HCT116 (cell line): ENCODE measurements around the gene FAM241A. TPM values are rescaled to one million over a fixed set of nuclear protein-coding genes. Genes with fewer than 3 reads are reported as not detected.

Experiments
- ATAC-seq: fragments of 200-7000 bp; cut with Tn5 transposase; 2 replicates; pipeline ENCODE4 v1.9.1; 2020; ENCODE audit warnings: mild to moderate bottlenecking, moderate library complexity
- BruUV-seq: library from RNA; stranded (reverse); fragments of 400-500 nt; replicated peaks from 2 replicates; lab custom pipeline; 2021; lab: Mats Ljungman, UMichigan
- CTCF ChIA-PET: fragments of 300-600 bp; sonication (Branson Sonifier 250); formaldehyde crosslinking; loops from one replicate; lab custom pipeline; 2021; ENCODE audit warnings: antibody characterized with exemption; lab: Charles Lee
- POLR2A ChIA-PET: fragments of 300-600, 350-600 bp; sonication (Branson Sonifier 250); formaldehyde crosslinking; loops from one replicate; lab custom pipeline; 2021; ENCODE audit warnings: antibody characterized with exemption; lab: Charles Lee
- RAD21 ChIA-PET, 2 experiments: fragments of 300-600 bp; sonication (Branson Sonifier 250); formaldehyde crosslinking; loops; one replicate each; lab custom pipeline; 2023; ENCODE audit warnings: low total read pairs in 2 of 2; ENCODE audit not compliant: uncharacterized antibody in 2 of 2, unreplicated experiment in 2 of 2, low non-redundant PET in 1 of 2; lab: Charles Lee
- DNase-seq: peaks from one replicate; pipeline ENCODE4 v3.0.0-alpha.2; 2010; ENCODE audit warnings: low read depth, low spot score
- H2AFZ ChIP-seq: fragments of 200-600 bp; shearing (Covaris generic), sonication (generic); 2 replicates; pipeline ENCODE4 v1.6.1; 2017; ENCODE audit warnings: low read depth, mixed run types, mixed read lengths, antibody characterized with exemption, low read length; ENCODE audit not compliant: poor library complexity, severe bottlenecking
- H3K27ac ChIP-seq: 2 replicates; pipeline ENCODE4 v1.5.1; 2012; ENCODE audit warnings: low read depth, low read length
- H3K27me3 ChIP-seq: fragments of 200-600 bp; sonication (generic); 2 replicates; pipeline ENCODE4 v1.6.1; 2016; ENCODE audit warnings: mixed run types, low read length, mixed read lengths; ENCODE audit not compliant: insufficient read depth
- H3K36me3 ChIP-seq, 2 experiments: fragments of 200-500 bp in 1 of 2; fragments of 200-600 bp in 1 of 2; sonication (Bioruptor generic) in 1 of 2; sonication (generic) in 1 of 2; 2 replicates each; pipeline versions ENCODE4 v1.5.1 to v1.6.1; 2014 to 2016; ENCODE audit warnings: low read length in 2 of 2, inconsistent platforms in 1 of 2, mixed read lengths in 1 of 2, mixed run types in 1 of 2; ENCODE audit not compliant: insufficient read depth in 2 of 2, control insufficient read depth in 1 of 2
- H3K4me1 ChIP-seq, 2 experiments: fragments of 200-600 bp in 1 of 2; sonication (generic) in 1 of 2; 2 replicates each; pipeline versions ENCODE4 v1.5.1 to v1.6.1; 2012 to 2017; ENCODE audit warnings: low read length in 2 of 2, inconsistent platforms in 1 of 2, mild to moderate bottlenecking in 1 of 2, mixed read lengths in 1 of 2, mixed run types in 1 of 2, moderate library complexity in 1 of 2; ENCODE audit not compliant: insufficient read depth in 2 of 2, control insufficient read depth in 1 of 2
- H3K4me2 ChIP-seq: fragments of 200-600 bp; sonication (generic); 2 replicates; pipeline ENCODE4 v1.6.1; 2017; ENCODE audit warnings: mixed run types, low read length, mixed read lengths
- H3K4me3 ChIP-seq, 2 experiments: fragments of 200-600 bp in 1 of 2; sonication (generic) in 1 of 2; replicated peaks in 1 of 2; 2 replicates each; pipeline ENCODE4 v1.5.1; 2011 to 2016; ENCODE audit warnings: low read length in 2 of 2, control low read depth in 1 of 2, low read depth in 1 of 2, mild to moderate bottlenecking in 1 of 2, mixed read lengths in 1 of 2, mixed run types in 1 of 2
- H3K79me2 ChIP-seq: fragments of 200-600 bp; sonication (generic); 2 replicates; pipeline ENCODE4 v1.6.1; 2017; ENCODE audit warnings: mild to moderate bottlenecking, mixed run types, low read length, moderate library complexity, mixed read lengths; ENCODE audit not compliant: insufficient read depth
- H3K9ac ChIP-seq: fragments of 200-600 bp; sonication (generic); 2 replicates; pipeline ENCODE4 v1.6.1; 2016; ENCODE audit warnings: low read length, mixed read lengths
- H3K9me2 ChIP-seq: fragments of 200-600 bp; sonication (generic), shearing (Covaris generic); 2 replicates; pipeline ENCODE4 v1.6.1; 2017; ENCODE audit warnings: mixed run types, mild to moderate bottlenecking, moderate library complexity; ENCODE audit not compliant: insufficient read depth
- H3K9me3 ChIP-seq, 2 experiments: fragments of 200-500 bp in 1 of 2; fragments of 200-600 bp in 1 of 2; sonication (Bioruptor generic) in 1 of 2; sonication (generic) in 1 of 2; 2 replicates each; pipeline ENCODE4 v1.6.1; 2014 to 2017; ENCODE audit warnings: low read length in 2 of 2, mixed read lengths in 2 of 2, inconsistent platforms in 1 of 2, low read depth in 1 of 2, mild to moderate bottlenecking in 1 of 2, mixed run types in 1 of 2, moderate library complexity in 1 of 2; ENCODE audit not compliant: control insufficient read depth in 1 of 2, insufficient read depth in 1 of 2
- H4K20me1 ChIP-seq: fragments of 200-600 bp; sonication (generic), shearing (Covaris generic); 2 replicates; pipeline ENCODE4 v1.6.1; 2017; ENCODE audit warnings: mixed run types, mild to moderate bottlenecking, moderate library complexity; ENCODE audit not compliant: insufficient read depth
- ATF3 ChIP-seq: IDR thresholded peaks from 2 replicates; pipeline ENCODE4 v1.6.1; 2012
- CBX3 ChIP-seq: IDR thresholded peaks from 2 replicates; pipeline ENCODE4 v1.6.1; 2012; ENCODE audit warnings: low read depth
- CEBPB ChIP-seq: IDR thresholded peaks from 2 replicates; pipeline ENCODE4 v1.6.1; 2012; ENCODE audit warnings: low read depth
- EGR1 ChIP-seq: IDR thresholded peaks from 2 replicates; pipeline ENCODE4 v1.6.1; 2012; ENCODE audit warnings: low read depth
- ELF1 ChIP-seq: IDR thresholded peaks from 2 replicates; pipeline ENCODE4 v1.6.1; 2012; ENCODE audit warnings: low read depth, borderline replicate concordance
- EZH2 ChIP-seq: fragments of 200-600 bp; sonication (generic); IDR thresholded peaks from 2 replicates; pipeline ENCODE4 v1.6.1; 2017; ENCODE audit warnings: antibody characterized with exemption, mixed run types
- FOSL1 ChIP-seq: IDR thresholded peaks from 2 replicates; pipeline ENCODE4 v1.6.1; 2012; ENCODE audit warnings: low read depth
- MAX ChIP-seq: IDR thresholded peaks from 2 replicates; pipeline ENCODE4 v1.6.1; 2012
- POLR2A ChIP-seq: IDR thresholded peaks from 2 replicates; pipeline ENCODE4 v1.7.0; 2011; ENCODE audit warnings: borderline replicate concordance; ENCODE audit not compliant: insufficient read depth, insufficient read length; ENCODE audit errors: extremely low read depth
- POLR2AphosphoS5 ChIP-seq: IDR thresholded peaks from 2 replicates; pipeline ENCODE4 v1.6.1; 2011; ENCODE audit warnings: mild to moderate bottlenecking, low read depth, low read length, moderate library complexity
- RAD21 ChIP-seq: IDR thresholded peaks from 2 replicates; pipeline ENCODE4 v1.6.1; 2012; ENCODE audit warnings: low read depth, mild to moderate bottlenecking
- REST ChIP-seq: IDR thresholded peaks from 2 replicates; pipeline ENCODE4 v1.6.1; 2012; ENCODE audit warnings: low read depth
- SIN3A ChIP-seq: IDR thresholded peaks from 2 replicates; pipeline ENCODE4 v1.6.1; 2012; ENCODE audit warnings: low read depth
- YY1 ChIP-seq: IDR thresholded peaks from 2 replicates; pipeline ENCODE4 v1.6.1; 2011; ENCODE audit warnings: low read length, low read depth, moderate library complexity, mild to moderate bottlenecking; ENCODE audit not compliant: insufficient replicate concordance; ENCODE audit errors: extremely low read depth
- ZFX ChIP-seq: fragments of 450-650 bp; IDR thresholded peaks from 2 replicates; pipeline ENCODE4 v1.6.1; 2017
- ZNF274 ChIP-seq: fragments of 200-500 bp; sonication (Bioruptor generic); IDR thresholded peaks from 2 replicates; pipeline ENCODE4 v1.6.1; 2014; ENCODE audit warnings: mild to moderate bottlenecking, low read depth, low read length, inconsistent platforms
- intact Hi-C: fragments of 100-400 bp; cut with micrococcal nuclease; formaldehyde crosslinking; loops from 2 replicates; pipeline ENCODE4 v1.10.0; 2022
- total RNA-seq: library from RNA; stranded (reverse); gene quantifications from one replicate; pipeline ENCODE4 v1.2.1, GENCODE V29; 2021; ENCODE audit not compliant: unreplicated experiment

FAM241A gene
- total RNA-seq, 1 experiment from 2014 or later: 4.5 TPM

GRCh38 chr4:112185334-112185733 lies 40.1 kb downstream of the FAM241A start:
- no peak for DNase-seq
- ChIA-PET CTCF (no interaction called here), POLR2A (no interaction called here), RAD21 (no interaction called here)
- H3K27me3 ChIP-seq: no peaks in the 10 kb centered on the region
- H3K9me2 ChIP-seq: no peaks in the 10 kb centered on the region
- H3K4me3 ChIP-seq: no peak overlapping the region
- BruUV-seq: no TSS peak
- no peak for ATAC-seq
- H3K4me2 ChIP-seq: no peak overlapping the region
- no peak for TF ChIP-seq SIN3A
- TF ChIP-seq POLR2A: no peak
- no peak for TF ChIP-seq CBX3
- no peak for TF ChIP-seq EZH2
- no peak for TF ChIP-seq YY1
- TF ChIP-seq FOSL1: no peak
- no peak for TF ChIP-seq POLR2AphosphoS5
- TF ChIP-seq ZNF274: no peak
- TF ChIP-seq MAX: no peak
- no peaks in the 10 kb centered on the region for H3K36me3 ChIP-seq
- peaks cover 0 to 8% of the 10 kb centered on the region in 2 experiments; a peak in 2 of 4 replicates for H3K4me1 ChIP-seq
- intact Hi-C loops: no loop called here
- no peaks in the 10 kb centered on the region for H3K9me3 ChIP-seq
- H4K20me1 ChIP-seq: no peaks in the 10 kb centered on the region
- H3K27ac ChIP-seq: no peak overlapping the region
- no peaks in the 10 kb centered on the region for H3K79me2 ChIP-seq
- H2AFZ ChIP-seq: no peak overlapping the region
- no peak overlapping the region for H3K9ac ChIP-seq

GRCh38 chr4:112185740-112186670 lies 40.8 kb downstream of the FAM241A start:
- DNase-seq: no peak
- no peaks in the 10 kb centered on the region for H4K20me1 ChIP-seq
- no peak overlapping the region for H3K9ac ChIP-seq
- RAD21 ChIA-PET: no interaction called here
- no peak overlapping the region for H3K27ac ChIP-seq
- no peaks in the 10 kb centered on the region for H3K27me3 ChIP-seq
- BruUV-seq: no TSS peak
- no peaks in the 10 kb centered on the region for H3K9me2 ChIP-seq
- POLR2A ChIA-PET: no interaction called here
- no peak overlapping the region for H2AFZ ChIP-seq
- CTCF ChIA-PET: no interaction called here
- H3K4me1 ChIP-seq: peaks cover 0 to 5% of the 10 kb centered on the region in 2 experiments; a peak in 2 of 4 replicates
- ATAC-seq: no peak
- no peaks in the 10 kb centered on the region for H3K36me3 ChIP-seq
- no peaks in the 10 kb centered on the region for H3K9me3 ChIP-seq
- H3K4me3 ChIP-seq: no peak overlapping the region
- no peak overlapping the region for H3K4me2 ChIP-seq
- H3K79me2 ChIP-seq: no peaks in the 10 kb centered on the region
- intact Hi-C loops: no loop called here
- TF ChIP-seq CEBPB (no peak), SIN3A (no peak), ZNF274 (no peak), REST (no peak), POLR2AphosphoS5 (no peak), RAD21 (no peak), ELF1 (no peak), CBX3 (no peak), FOSL1 (no peak), EGR1 (no peak), MAX (no peak), ATF3 (no peak), ZFX (no peak)
